Measurements from ENCODE around the gene RNF4. TPM values are rescaled to one million over a fixed set of nuclear protein-coding genes. Genes with fewer than 3 reads are reported as not detected.
"Not testable (repeated sequence)": the region's sequence is repeated elsewhere in the genome, so short reads cannot be mapped to it uniquely, and the experiment has no call there.

Gene RNF4
- total RNA-seq, 6 experiments from 2014 or later = 16.2 to 22.5 (median 18.0) TPM

DNA sequence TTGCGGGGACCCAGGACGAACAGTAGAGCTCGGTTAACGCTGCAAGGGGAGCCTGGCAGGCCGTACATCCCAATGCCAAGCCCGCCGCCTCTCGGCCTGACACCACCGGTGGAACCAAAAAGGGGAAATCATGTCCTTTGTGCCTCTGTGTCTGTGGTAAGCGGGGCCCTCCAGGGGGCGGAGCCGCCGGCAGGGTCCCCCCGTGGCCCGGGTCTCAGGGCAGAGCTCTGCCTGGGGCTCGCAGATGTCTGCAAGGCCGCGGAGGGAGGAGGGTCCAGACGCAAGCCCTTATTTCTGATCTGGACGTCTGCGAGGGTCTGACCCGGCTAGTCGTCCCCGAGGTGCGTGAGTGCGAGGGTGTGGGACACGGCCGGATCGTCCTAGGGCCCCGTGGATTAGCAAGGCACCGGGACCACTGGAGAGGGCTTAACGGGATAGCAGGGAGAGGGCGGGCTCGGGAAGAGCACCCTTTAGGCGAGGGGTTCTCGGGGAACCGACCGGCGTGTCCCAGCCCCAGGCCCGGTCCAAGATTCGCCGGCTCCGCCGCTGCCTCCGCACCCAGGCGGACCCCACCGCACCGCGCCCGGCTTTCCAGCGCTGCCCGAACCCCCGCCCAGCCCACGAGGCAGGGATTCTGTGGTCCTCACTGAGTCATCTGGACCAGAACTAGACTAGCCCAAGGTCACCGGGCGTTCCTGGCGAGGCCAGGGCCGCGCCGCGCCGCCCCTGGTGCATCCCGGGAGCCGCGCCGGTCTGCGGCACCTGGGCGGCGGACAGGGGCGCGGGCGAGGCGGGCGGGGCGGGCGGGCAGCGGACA lies 66.7 kb downstream of the RNF4 start:
- Histone ChIP-seq H3K36me3 (no peaks in the 10 kb centered on the region), H3K27me3 (no peaks in the 10 kb centered on the region), H3K27ac (peak overlapping the region; percentile 66 to 93 (median 86)), H3K4me3 (peak overlapping the region; percentile 69 to 85 (median 78)), H3K4me1 (peaks cover 0 to 25% (median 7%) of the 10 kb centered on the region in 4 donors), H3K9me3 (no peaks in the 10 kb centered on the region)
- DNase-seq = peak in 2 of 3 donors; percentile 49 to 75
- intact Hi-C loops (cut with DNase I) = no loop called here
- WGBS (ENCODE audit: insufficient coverage, low coverage, low lambda C conversion rate, missing lambda C conversion rate) = 42% methylated on average over 5 of the region's 77 CpGs
- TF ChIP-seq POLR2A (IDR thresholded peaks at IDR 0.05) = peak; percentile 73
- TF ChIP-seq CTCF (IDR thresholded peaks at IDR 0.05) = no peak
- ATAC-seq = peak in 1 of 4 donors; percentile 2

GRCh38 chr4:2536193-2537010 lies 67.5 kb downstream of the RNF4 start, which contains the start of gene FAM193A:
FAM193A (plus strand) TSS chr4:2536647; CDS start chr4:2536916, 269 bp downstream.
- TF ChIP-seq POLR2A (IDR thresholded peaks at IDR 0.05) (peak; percentile 18), CTCF (IDR thresholded peaks at IDR 0.05) (no peak)
- 0% methylated on average over 10 of the region's 106 CpGs for WGBS (ENCODE audit: insufficient coverage, low coverage, low lambda C conversion rate, missing lambda C conversion rate)
- H3K4me3 ChIP-seq = peak within 1 kb of the TSS; percentile 85 to 96 (median 87)
- ATAC-seq (peak; percentile 96 to 99 (median 98)), DNase-seq (peak; percentile 100)
- intact Hi-C loops (cut with DNase I) = no loop called here
- H3K9me3 ChIP-seq = no peaks in the 10 kb centered on the region
- peak within 1 kb of the TSS; percentile 66 to 93 (median 86) for H3K27ac ChIP-seq
- H3K27me3 ChIP-seq = no peaks in the 10 kb centered on the region
- H3K4me1 ChIP-seq = peaks cover 0 to 25% (median 7%) of the 10 kb centered on the region in 4 donors
- no peaks in the 10 kb centered on the region for H3K36me3 ChIP-seq

GRCh38 chr4:2537011-2537830 lies 68.3 kb downstream of the RNF4 start:
- DNase-seq (peak; percentile 60 to 71 (median 67)), ATAC-seq (peak; percentile 0 to 17 (median 6))
- no peak for TF ChIP-seq CTCF (IDR thresholded peaks at IDR 0.05)
- TF ChIP-seq POLR2A (IDR thresholded peaks at IDR 0.05) = peak; percentile 31
- Histone ChIP-seq H3K4me1 (peaks cover 0 to 25% (median 7%) of the 10 kb centered on the region in 4 donors), H3K27ac (peak overlapping the region; percentile 33 to 85 (median 85)), H3K36me3 (no peaks in the 10 kb centered on the region), H3K9me3 (no peaks in the 10 kb centered on the region), H3K27me3 (no peaks in the 10 kb centered on the region), H3K4me3 (peak overlapping the region; percentile 84 to 96 (median 87))
- intact Hi-C loops (cut with DNase I) = no loop called here
- 0% methylated on average over 20 of the region's 103 CpGs for WGBS (ENCODE audit: insufficient coverage, low coverage, low lambda C conversion rate, missing lambda C conversion rate)

GRCh38 chr4:2543580-2544191 lies 74.8 kb downstream of the RNF4 start:
- peaks cover 0 to 18% (median 8%) of the 10 kb centered on the region in 4 donors for H3K4me1 ChIP-seq
- H3K27ac ChIP-seq; DNase-seq; intact Hi-C loops (cut with DNase I); H3K36me3 ChIP-seq; ATAC-seq; H3K9me3 ChIP-seq; H3K4me3 ChIP-seq; H3K27me3 ChIP-seq: not testable (repeated sequence)
- 65% methylated on average over 9 of the region's 10 CpGs for WGBS (ENCODE audit: insufficient coverage, low coverage, low lambda C conversion rate, missing lambda C conversion rate)
